H1 (cell line): ENCODE results near the gene EDC3. TPM values are rescaled to one million over a fixed set of nuclear protein-coding genes. Genes with fewer than 3 reads are reported as not detected.

Experiments
- CTCF ChIA-PET: fragments of 300-600 bp; sonication (Branson Sonifier 250); formaldehyde crosslinking; loops from one replicate; lab custom pipeline; 2021; ENCODE audit not compliant: partially characterized antibody; lab: Charles Lee
- POLR2A ChIA-PET: fragments of 300-600 bp; sonication (Branson Sonifier 250); formaldehyde crosslinking; loops from one replicate; lab custom pipeline; 2021; ENCODE audit warnings: inconsistent platforms; ENCODE audit not compliant: partially characterized antibody; lab: Charles Lee
- DNase-seq, 2 experiments: peaks; one replicate each; pipeline versions ENCODE4 v3.0.0 to v3.0.0-alpha.2; 2010 to 2022; ENCODE audit warnings: low spot score in 2 of 2, low read depth in 1 of 2, mixed read lengths in 1 of 2
- FAIRE-seq: peaks from 2 replicates; lab custom pipeline; 2011; peaks lifted over from hg19 to GRCh38; lab: Jason Lieb, UNC
- H2AFZ ChIP-seq: 2 replicates; pipeline ENCODE4 v1.8.1; 2012; ENCODE audit warnings: low read length, inconsistent platforms
- H2AK5ac ChIP-seq: 2 replicates; pipeline ENCODE4 v1.6.1; 2013; ENCODE audit warnings: low read depth, low read length
- H2BK120ac ChIP-seq: replicated peaks from 2 replicates; pipeline ENCODE3; 2013; ENCODE audit warnings: low read depth, low read length, inconsistent platforms
- H2BK12ac ChIP-seq: 2 replicates; pipeline ENCODE4 v1.6.1; 2013; ENCODE audit warnings: low read depth, low read length
- H2BK15ac ChIP-seq: 2 replicates; pipeline ENCODE4 v1.6.1; 2013; ENCODE audit warnings: low read length
- H2BK20ac ChIP-seq: 2 replicates; pipeline ENCODE4 v1.6.1; 2013; ENCODE audit warnings: low read length
- H2BK5ac ChIP-seq: 2 replicates; pipeline ENCODE4 v1.6.1; 2013; ENCODE audit warnings: low read depth, low read length
- H3K14ac ChIP-seq: 2 replicates; pipeline ENCODE4 v1.6.1; 2013; ENCODE audit warnings: inconsistent platforms; ENCODE audit not compliant: insufficient read length
- H3K18ac ChIP-seq: 2 replicates; pipeline ENCODE4 v1.6.1; 2013; ENCODE audit warnings: low read length; ENCODE audit errors: extremely low read depth
- H3K23ac ChIP-seq: 2 replicates; pipeline ENCODE4 v1.6.1; 2013; ENCODE audit warnings: inconsistent platforms; ENCODE audit not compliant: insufficient read length
- H3K23me2 ChIP-seq: 2 replicates; pipeline ENCODE4 v1.6.1; 2013; ENCODE audit warnings: low read depth, low read length
- H3K27ac ChIP-seq: 2 replicates; pipeline ENCODE4 v1.6.1; 2011; ENCODE audit warnings: low read depth, low read length, inconsistent platforms
- H3K27me3 ChIP-seq, 4 experiments: replicated peaks in 1 of 4; 1 replicate in 1 of 4; 2 replicates in 3 of 4; pipeline versions ENCODE4 v1.6.1 to v1.8.1; 2011 to 2013; ENCODE audit warnings: low read length in 3 of 4, mild to moderate bottlenecking in 3 of 4, inconsistent platforms in 2 of 4, mixed read lengths in 2 of 4, moderate library complexity in 1 of 4; ENCODE audit not compliant: control insufficient read depth in 3 of 4, insufficient read depth in 3 of 4; ENCODE audit errors: extremely low read depth in 1 of 4
- H3K36me3 ChIP-seq, 4 experiments: 2 replicates each; pipeline versions ENCODE4 v1.6.1 to v1.8.1; 2011 to 2013; ENCODE audit warnings: mild to moderate bottlenecking in 4 of 4, low read length in 3 of 4, moderate library complexity in 2 of 4, control low read depth in 1 of 4, inconsistent platforms in 1 of 4; ENCODE audit not compliant: insufficient read depth in 4 of 4, control insufficient read depth in 2 of 4
- H3K4ac ChIP-seq: replicated peaks from 2 replicates; pipeline ENCODE3; 2013; ENCODE audit warnings: low read length, low read depth, mixed read lengths, inconsistent platforms; ENCODE audit not compliant: insufficient read length
- H3K4me1 ChIP-seq, 4 experiments: replicated peaks in 1 of 4; 1 replicate in 1 of 4; 2 replicates in 3 of 4; pipeline versions ENCODE4 v1.6.1 to v1.8.1; 2011 to 2013; ENCODE audit warnings: low read length in 3 of 4, inconsistent platforms in 2 of 4, mixed read lengths in 1 of 4; ENCODE audit not compliant: insufficient read depth in 4 of 4, control insufficient read depth in 3 of 4
- H3K4me2 ChIP-seq, 2 experiments: 2 replicates each; pipeline versions ENCODE4 v1.6.1 to v1.8.1; 2011 to 2013; ENCODE audit warnings: low read depth in 2 of 2, low read length in 2 of 2, control low read depth in 1 of 2, inconsistent platforms in 1 of 2, mild to moderate bottlenecking in 1 of 2; ENCODE audit not compliant: insufficient read depth in 1 of 2
- H3K4me3 ChIP-seq, 4 experiments: fragments of 200-600, 300-600 bp in 1 of 4; sonication (generic), shearing (Covaris generic), sonication (Bioruptor Twin) in 1 of 4; 2 replicates each; pipeline versions ENCODE4 v1.5.1 to v1.8.1; 2011 to 2016; ENCODE audit warnings: low read length in 4 of 4, low read depth in 3 of 4, control low read depth in 2 of 4, inconsistent platforms in 2 of 4, mild to moderate bottlenecking in 2 of 4, mixed read lengths in 1 of 4, moderate library complexity in 1 of 4; ENCODE audit not compliant: insufficient read depth in 2 of 4; ENCODE audit errors: extremely low read depth in 1 of 4
- H3K56ac ChIP-seq: replicated peaks from 2 replicates; pipeline ENCODE3; 2013; ENCODE audit warnings: low read depth, mild to moderate bottlenecking, mixed read lengths, low read length, inconsistent platforms; ENCODE audit not compliant: insufficient read length
- H3K79me1 ChIP-seq: 2 replicates; pipeline ENCODE4 v1.6.1; 2013; ENCODE audit warnings: low read depth, low read length, control low read depth
- H3K79me2 ChIP-seq, 2 experiments: 2 replicates each; pipeline versions ENCODE4 v1.6.1 to v1.8.1; 2012 to 2013; ENCODE audit warnings: low read length in 2 of 2, mild to moderate bottlenecking in 2 of 2, inconsistent platforms in 1 of 2; ENCODE audit not compliant: insufficient read depth in 2 of 2, control insufficient read depth in 1 of 2
- H3K9ac ChIP-seq, 4 experiments: replicated peaks in 1 of 4; 1 replicate in 1 of 4; 2 replicates in 3 of 4; pipeline versions ENCODE4 v1.6.1 to v1.8.1; 2011 to 2013; ENCODE audit warnings: low read depth in 3 of 4, low read length in 3 of 4, control low read depth in 2 of 4, mild to moderate bottlenecking in 2 of 4, moderate library complexity in 2 of 4, inconsistent platforms in 1 of 4; ENCODE audit errors: extremely low read depth in 1 of 4
- H3K9me3 ChIP-seq, 2 experiments: 2 replicates each; pipeline versions ENCODE4 v1.6.1 to v1.8.1; 2012 to 2013; ENCODE audit warnings: mild to moderate bottlenecking in 2 of 2, moderate library complexity in 2 of 2, control low read depth in 1 of 2, inconsistent platforms in 1 of 2, low read depth in 1 of 2, low read length in 1 of 2, mixed read lengths in 1 of 2; ENCODE audit not compliant: insufficient read depth in 2 of 2
- H4K20me1 ChIP-seq, 2 experiments: replicated peaks in 1 of 2; 2 replicates each; pipeline versions ENCODE3 to v1.8.1; 2011 to 2013; ENCODE audit warnings: inconsistent platforms in 2 of 2, low read length in 2 of 2, mild to moderate bottlenecking in 1 of 2; ENCODE audit not compliant: insufficient read depth in 2 of 2, control insufficient read depth in 1 of 2
- H4K5ac ChIP-seq: 2 replicates; pipeline ENCODE4 v1.6.1; 2013; ENCODE audit warnings: low read length, low read depth, mixed read lengths, inconsistent platforms; ENCODE audit not compliant: insufficient read length
- H4K8ac ChIP-seq: 2 replicates; pipeline ENCODE4 v1.8.0; 2013; ENCODE audit warnings: mild to moderate bottlenecking, moderate library complexity, low read length, inconsistent platforms; ENCODE audit not compliant: insufficient read depth; ENCODE audit errors: extremely low read depth
- H4K91ac ChIP-seq: replicated peaks from 2 replicates; pipeline ENCODE3; 2013; ENCODE audit warnings: low read length, mixed read lengths, inconsistent platforms; ENCODE audit not compliant: insufficient read length
- CEBPB ChIP-seq: IDR thresholded peaks from 2 replicates; pipeline ENCODE4 v1.6.1; 2012; ENCODE audit warnings: low read depth, low read length
- CREB1 ChIP-seq: IDR thresholded peaks from 2 replicates; pipeline ENCODE4 v1.6.1; 2012; ENCODE audit warnings: inconsistent platforms
- EZH2 ChIP-seq: fragments of 200-600 bp; sonication (generic); IDR thresholded peaks from 2 replicates; pipeline ENCODE4 v1.7.1; 2012; ENCODE audit warnings: low read depth, mild to moderate bottlenecking, moderate library complexity, low read length, inconsistent platforms; ENCODE audit not compliant: severe bottlenecking
- HDAC6 ChIP-seq: IDR thresholded peaks from one replicate; pipeline ENCODE4 v1.7.1; 2012; ENCODE audit warnings: low read depth, mild to moderate bottlenecking, inconsistent platforms, low read length, moderate library complexity
- JUN ChIP-seq: IDR thresholded peaks from 2 replicates; pipeline ENCODE4 v1.6.1; 2011; ENCODE audit warnings: low read depth, mild to moderate bottlenecking, improper control_type of control experiment, low read length
- KDM1A ChIP-seq: fragments of 200-600, 300-600 bp; sonication (generic); IDR thresholded peaks from 2 replicates; pipeline ENCODE4 v1.7.1; 2016; ENCODE audit warnings: mild to moderate bottlenecking, low read length, borderline replicate concordance
- KDM4A ChIP-seq: IDR thresholded peaks from one replicate; pipeline ENCODE4 v1.7.1; 2012; ENCODE audit warnings: low read depth, mild to moderate bottlenecking, moderate library complexity, low read length, inconsistent platforms; ENCODE audit not compliant: severe bottlenecking
- NANOG ChIP-seq: IDR thresholded peaks from 2 replicates; pipeline ENCODE4 v1.6.1; 2011; ENCODE audit warnings: low read length, low read depth, mild to moderate bottlenecking, inconsistent platforms; ENCODE audit not compliant: insufficient read depth, poor library complexity, severe bottlenecking
- POLR2AphosphoS5 ChIP-seq: IDR thresholded peaks from 2 replicates; pipeline ENCODE4 v1.6.1; 2011; ENCODE audit warnings: low read depth, low read length
- SIX5 ChIP-seq: IDR thresholded peaks from 2 replicates; pipeline ENCODE4 v1.6.1; 2011; ENCODE audit warnings: mild to moderate bottlenecking, low read depth, low read length
- SUZ12 ChIP-seq: fragments of 200-600 bp; sonication (generic); IDR thresholded peaks from 2 replicates; pipeline ENCODE4 v1.6.1; 2012; ENCODE audit warnings: mild to moderate bottlenecking, inconsistent platforms, low read length, moderate library complexity, mixed read lengths
- USF2 ChIP-seq: IDR thresholded peaks from 2 replicates; pipeline ENCODE4 v1.6.1; 2011; ENCODE audit warnings: low read length, improper control_type of control experiment
- WGBS, 2 experiments: shearing (Covaris generic) in 1 of 2; methylation state at CpG; one replicate each; pipeline versions ENCODE4 v1.1.6 to v1.1.7; 2013 to 2015; ENCODE audit warnings: low lambda C conversion rate in 2 of 2, mixed read lengths in 2 of 2, inconsistent platforms in 1 of 2, low coverage in 1 of 2, missing lambda C conversion rate in 1 of 2; ENCODE audit not compliant: insufficient replicate concordance in 2 of 2, insufficient coverage in 1 of 2, insufficient read length in 1 of 2; ENCODE audit errors: extremely low coverage in 1 of 2, missing lambda C conversion rate in 1 of 2; 5-methylcytosine and 5-hydroxymethylcytosine counted together
- polyA plus RNA-seq, 7 experiments: library from polyadenylated mRNA; depleted of rRNA in 3 of 7; stranded (reverse) in 5 of 7; unstranded in 2 of 7; fragments of >200 nt in 5 of 7; fragments of 200-250 nt in 2 of 7; gene quantifications; 1 replicate in 5 of 7; 2 replicates in 1 of 7; 4 replicates in 1 of 7; pipeline versions ENCODE4 v1.2.1 to v1.2.3, GENCODE V29; 2011 to 2013; ENCODE audit warnings: missing spikeins in 2 of 7, mixed read lengths in 2 of 7
- total RNA-seq: library from RNA; stranded (reverse); fragmentation: NEBNext Ultra II Directional; extraction: Animal tissue kit (Norgen Biotek cat#: 25700); gene quantifications from 2 replicates; pipeline ENCODE4 v1.2.1, GENCODE V29; 2021

EDC3 gene
- total and polyA plus RNA-seq, 2 of the 8 experiments (the other 6 are each of a cell fraction or from before 2014, with no cell fraction given): 45.0 to 50.8 TPM

GRCh38 chr15:74624020-74624602, 71.7 kb downstream of the EDC3 start:
- H3K18ac ChIP-seq: no peak overlapping the region
- H3K14ac ChIP-seq: no peak overlapping the region
- H2BK15ac ChIP-seq: no peak overlapping the region
- H3K27me3 ChIP-seq: no peaks in the 10 kb centered on the region
- H2AK5ac ChIP-seq: no peak overlapping the region
- CTCF ChIA-PET: interaction anchor here (0.8 to 37.5 kb wide), 5 partner anchors 17 to 151 kb away, joined by 3 to 1439 read pairs (median 3); partner anchors contain the start of genes CSK, CYP1A1 and CYP1A2
- H3K79me1 ChIP-seq: peaks cover 5% of the 10 kb centered on the region; the same call in 1 of the 2 replicates
- DNase-seq (no peak), FAIRE-seq (no peak)
- no peaks in the 10 kb centered on the region for H3K23me2 ChIP-seq
- no peak overlapping the region for H3K56ac ChIP-seq
- no peak overlapping the region for H2BK12ac ChIP-seq
- 88% methylated on average over 7 of the region's 7 CpGs; no CpG with 5 or more reads in 1 of the 2 experiments for WGBS, 2 experiments
- H3K9me3 ChIP-seq: no peaks in the 10 kb centered on the region
- no peak overlapping the region for H3K4ac ChIP-seq
- no peak overlapping the region for H4K91ac ChIP-seq
- no peak overlapping the region for H4K5ac ChIP-seq
- H2BK5ac ChIP-seq: no peak overlapping the region
- peaks cover 59 to 76% (median 68%) of the 10 kb centered on the region in 4 experiments for H3K36me3 ChIP-seq
- no peak overlapping the region for H3K4me2 ChIP-seq
- no peak overlapping the region for H3K27ac ChIP-seq
- H4K20me1 ChIP-seq: peaks cover 18 to 59% of the 10 kb centered on the region in 2 experiments
- H3K23ac ChIP-seq: no peak overlapping the region
- no peaks in the 10 kb centered on the region; a peak in 1 of 7 replicates for H3K4me1 ChIP-seq
- no peak overlapping the region for H2AFZ ChIP-seq
- H4K8ac ChIP-seq: no peak overlapping the region
- H3K79me2 ChIP-seq: peaks cover 0 to 12% of the 10 kb centered on the region in 2 experiments; a peak in 1 of 4 replicates
- H3K4me3 ChIP-seq: no peak overlapping the region
- no peak overlapping the region for H2BK20ac ChIP-seq
- no peak overlapping the region for H2BK120ac ChIP-seq
- POLR2A ChIA-PET: interaction anchor here (0.8 to 6.5 kb wide), 6 partner anchors 8 to 179 kb away, joined by 3 to 38 read pairs (median 4); partner anchors contain the start of gene CLK3
- no peak overlapping the region for H3K9ac ChIP-seq
- TF ChIP-seq SUZ12: no peak
- TF ChIP-seq NANOG: no peak
- TF ChIP-seq HDAC6: no peak
- TF ChIP-seq KDM1A: no peak
- no peak for TF ChIP-seq EZH2
- no peak for TF ChIP-seq POLR2AphosphoS5
- no peak for TF ChIP-seq JUN
- no peak for TF ChIP-seq CREB1
- TF ChIP-seq KDM4A: no peak
- TF ChIP-seq SIX5: no peak
- no peak for TF ChIP-seq CEBPB
- no peak for TF ChIP-seq USF2
